ENCODE data around the gene MIXL1.

MIXL1 gene

DNA sequence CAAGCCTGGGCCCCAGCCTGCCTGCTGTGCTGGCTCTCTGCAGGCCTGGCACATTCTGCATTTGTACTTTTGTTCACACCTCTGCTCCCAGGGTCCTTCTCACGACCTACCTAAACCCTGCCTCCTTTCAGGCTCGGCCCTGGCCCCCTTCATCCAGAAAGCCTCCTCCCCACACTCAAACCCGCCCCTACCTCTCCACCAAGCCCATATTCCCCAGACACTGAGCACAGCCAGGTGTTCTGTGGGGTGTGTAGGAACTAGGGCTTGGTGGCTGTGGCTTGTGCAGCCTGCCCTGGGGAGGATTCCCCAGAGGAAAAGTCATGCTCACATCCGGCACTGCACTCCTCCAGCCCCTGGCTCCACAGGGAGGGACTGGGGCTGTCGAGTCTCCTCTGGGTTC, 8.2 kb upstream of the MIXL1 start:
- Histone ChIP-seq H3K4me3 (no peak overlapping the region), H3K27ac (no peak overlapping the region)
- TF ChIP-seq CTCF (IDR thresholded peaks at IDR 0.05) = no peak
- no peak for DNase-seq (ENCODE audit: low spot score)

- H3K4me3 ChIP-seq = no peak overlapping the region
- TF ChIP-seq CTCF (IDR thresholded peaks at IDR 0.05) = no peak
- no peak for DNase-seq (ENCODE audit: low spot score)
- no peak overlapping the region for H3K27ac ChIP-seq
These were observed 7.4 kb upstream of the MIXL1 start for GRCh38 chr1:226216056-226216455.

DNA sequence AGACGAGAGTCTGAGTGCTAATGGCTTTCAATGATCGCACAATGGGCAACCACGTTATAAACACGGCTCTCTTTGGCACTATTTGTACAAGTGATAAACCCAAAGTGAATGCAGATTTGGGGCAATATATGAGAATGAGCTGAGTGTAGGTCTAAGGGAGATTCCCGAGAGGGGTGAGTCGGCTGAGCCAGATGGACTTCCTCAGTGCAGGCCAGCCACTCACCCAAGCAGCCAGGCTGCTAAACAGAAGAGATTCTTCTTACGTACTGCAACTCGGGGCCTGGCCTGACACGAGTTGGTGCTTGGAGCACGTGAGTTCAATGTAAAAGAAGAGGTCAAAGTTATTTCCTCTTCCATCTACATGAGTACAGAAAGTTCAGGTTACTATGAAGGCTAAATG, 6.2 kb upstream of the MIXL1 start:
- H3K4me3 ChIP-seq = no peak overlapping the region
- TF ChIP-seq CTCF (IDR thresholded peaks at IDR 0.05) = no peak
- no peak overlapping the region for H3K27ac ChIP-seq
- DNase-seq (ENCODE audit: low spot score) = no peak

GRCh38 chr1:226220473-226221189, 2.8 kb upstream of the MIXL1 start:
- DNase-seq (ENCODE audit: low spot score) = no peak
- no peak overlapping the region for H3K4me3 ChIP-seq
- H3K27ac ChIP-seq = no peak overlapping the region
- TF ChIP-seq CTCF (IDR thresholded peaks at IDR 0.05) = no peak

DNA sequence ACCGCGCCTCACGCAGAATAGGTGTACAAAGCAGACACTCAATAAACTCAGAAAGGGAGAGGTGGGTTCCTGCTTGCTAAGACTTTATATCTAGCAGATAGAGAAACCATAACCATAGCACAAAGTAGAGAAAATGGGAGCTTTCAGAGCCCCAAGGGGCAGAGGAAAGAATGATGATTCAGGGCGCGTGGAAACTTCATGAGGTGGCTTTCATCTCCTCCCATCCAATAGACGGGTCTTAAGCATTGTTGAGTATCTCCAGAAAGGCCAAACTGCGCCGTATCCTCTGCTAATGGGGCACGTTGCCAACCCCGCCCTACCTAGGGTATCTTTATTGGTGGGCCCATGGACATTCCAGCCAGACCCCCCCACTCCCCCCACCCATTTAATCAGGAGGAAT, 778 bp upstream of the MIXL1 start:
- DNase-seq (ENCODE audit: low spot score) = no peak
- Histone ChIP-seq H3K4me3 (no peak overlapping the region), H3K27ac (no peak overlapping the region)
- no peak for TF ChIP-seq CTCF (IDR thresholded peaks at IDR 0.05)

DNA sequence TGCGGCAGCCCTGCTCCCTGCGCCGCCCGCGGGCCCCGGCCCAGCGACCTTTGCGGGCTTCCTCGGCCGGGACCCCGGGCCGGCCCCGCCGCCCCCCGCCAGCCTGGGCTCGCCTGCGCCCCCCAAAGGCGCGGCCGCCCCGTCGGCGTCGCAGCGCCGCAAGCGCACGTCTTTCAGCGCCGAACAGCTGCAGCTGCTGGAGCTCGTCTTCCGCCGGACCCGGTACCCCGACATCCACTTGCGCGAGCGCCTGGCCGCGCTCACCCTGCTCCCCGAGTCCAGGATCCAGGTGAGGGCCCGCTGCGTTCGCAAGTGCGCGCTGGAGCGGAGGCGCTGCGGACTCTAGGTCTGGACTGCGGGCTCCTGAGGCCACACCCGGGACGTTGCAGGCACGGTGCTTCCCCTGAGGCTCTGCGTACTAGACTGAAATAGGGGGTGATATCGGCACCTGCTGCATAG, 351 bp downstream of the MIXL1 start:
- no peak for DNase-seq (ENCODE audit: low spot score)

More for the DNA sequence above, 351 bp downstream of the MIXL1 start:
- no peak for TF ChIP-seq CTCF (IDR thresholded peaks at IDR 0.05)
- peak overlapping the region; percentile 80 for H3K4me3 ChIP-seq
- no peak overlapping the region for H3K27ac ChIP-seq

Measured in coronary artery (tissue), 2 donors.